GM19468 (cell line): ENCODE measurements around the gene ZNF324.
"Not testable (repeated sequence)": the region's sequence is repeated elsewhere in the genome, so short reads cannot be mapped to it uniquely, and the experiment has no call there.

Source experiments
- ATAC-seq: cut with Tn5 transposase; IDR thresholded peaks from one replicate; pipeline ENCODE4 v1.9.1; 2021; ENCODE audit warnings: mild to moderate bottlenecking, moderate library complexity, moderate number of reproducible peaks; ENCODE audit not compliant: unreplicated experiment; ENCODE audit errors: extremely low read depth

ZNF324 gene

DNA sequence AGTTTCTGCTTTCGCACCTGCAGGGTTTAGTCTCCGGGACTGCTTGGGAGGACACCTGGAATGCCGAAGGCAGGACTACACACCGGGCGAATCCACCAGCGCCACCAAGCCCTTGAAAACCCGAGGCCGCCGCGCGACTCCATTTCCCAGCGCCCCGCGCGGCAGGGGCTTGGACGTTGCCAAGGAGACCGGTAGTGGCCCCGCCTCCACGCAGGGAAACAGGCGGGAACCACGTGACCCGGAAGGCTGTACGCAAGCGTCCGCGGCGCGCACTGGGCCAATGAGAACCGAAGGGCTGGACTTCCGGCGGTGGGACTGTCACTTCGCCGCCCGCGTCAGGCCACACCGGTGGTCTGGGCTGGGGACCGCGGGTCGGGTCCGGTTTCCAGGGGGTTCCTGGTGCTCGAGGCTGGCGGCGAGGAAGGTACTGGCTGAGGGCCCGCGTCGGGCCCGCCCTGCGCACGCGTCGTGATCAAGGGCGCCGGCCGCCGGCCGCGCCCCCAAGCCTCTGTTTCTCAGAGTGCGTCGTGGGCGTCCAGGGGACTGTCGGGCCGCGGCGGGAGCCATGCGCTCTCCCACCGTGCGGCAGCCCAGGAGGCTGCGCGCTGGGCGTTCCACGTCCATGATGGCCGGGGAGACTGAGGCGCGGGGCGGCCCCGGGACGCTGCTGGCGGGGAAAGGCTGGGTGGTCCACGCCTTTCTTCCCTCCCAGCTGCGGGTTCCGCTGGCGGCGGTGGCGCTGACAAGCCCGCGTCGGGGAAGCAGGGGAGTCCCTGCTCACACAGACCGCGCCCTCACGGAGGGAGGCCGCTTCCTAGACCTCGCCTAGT is at the start of gene ZNF324:
Gene ZNF324, plus strand, starts transcription at position 321 of the 830 bp plus-strand sequence. CDS start 2,106 bp downstream, outside the sequence.
- peak; percentile 89 for ATAC-seq

- ATAC-seq = no peak
These were observed 38.3 kb upstream of the ZNF324 start for GRCh38 chr19:58428617-58429016.

- no peak for ATAC-seq
These were observed 37.1 kb upstream of the ZNF324 start for GRCh38 chr19:58429745-58430144.

DNA sequence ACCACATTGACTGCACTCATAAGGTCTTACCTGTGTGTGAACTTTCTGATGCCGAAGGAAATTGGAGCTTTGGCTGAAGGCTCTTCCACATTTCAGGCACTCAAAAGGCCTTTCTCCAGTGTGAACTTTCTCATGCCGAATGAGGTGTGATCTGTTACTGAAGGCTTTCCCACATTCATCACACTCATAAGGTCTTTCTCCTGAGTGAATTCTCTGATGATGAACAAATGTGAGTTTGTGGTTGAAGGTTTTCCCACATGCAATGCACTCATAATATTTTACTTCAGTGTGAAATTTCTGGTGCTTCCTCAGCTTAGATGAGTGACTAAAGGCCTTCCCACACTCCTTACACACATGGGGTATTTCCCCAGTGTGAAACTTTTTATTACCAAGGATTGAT is 32.7 kb upstream of the ZNF324 start:
- ATAC-seq = no peak

DNA sequence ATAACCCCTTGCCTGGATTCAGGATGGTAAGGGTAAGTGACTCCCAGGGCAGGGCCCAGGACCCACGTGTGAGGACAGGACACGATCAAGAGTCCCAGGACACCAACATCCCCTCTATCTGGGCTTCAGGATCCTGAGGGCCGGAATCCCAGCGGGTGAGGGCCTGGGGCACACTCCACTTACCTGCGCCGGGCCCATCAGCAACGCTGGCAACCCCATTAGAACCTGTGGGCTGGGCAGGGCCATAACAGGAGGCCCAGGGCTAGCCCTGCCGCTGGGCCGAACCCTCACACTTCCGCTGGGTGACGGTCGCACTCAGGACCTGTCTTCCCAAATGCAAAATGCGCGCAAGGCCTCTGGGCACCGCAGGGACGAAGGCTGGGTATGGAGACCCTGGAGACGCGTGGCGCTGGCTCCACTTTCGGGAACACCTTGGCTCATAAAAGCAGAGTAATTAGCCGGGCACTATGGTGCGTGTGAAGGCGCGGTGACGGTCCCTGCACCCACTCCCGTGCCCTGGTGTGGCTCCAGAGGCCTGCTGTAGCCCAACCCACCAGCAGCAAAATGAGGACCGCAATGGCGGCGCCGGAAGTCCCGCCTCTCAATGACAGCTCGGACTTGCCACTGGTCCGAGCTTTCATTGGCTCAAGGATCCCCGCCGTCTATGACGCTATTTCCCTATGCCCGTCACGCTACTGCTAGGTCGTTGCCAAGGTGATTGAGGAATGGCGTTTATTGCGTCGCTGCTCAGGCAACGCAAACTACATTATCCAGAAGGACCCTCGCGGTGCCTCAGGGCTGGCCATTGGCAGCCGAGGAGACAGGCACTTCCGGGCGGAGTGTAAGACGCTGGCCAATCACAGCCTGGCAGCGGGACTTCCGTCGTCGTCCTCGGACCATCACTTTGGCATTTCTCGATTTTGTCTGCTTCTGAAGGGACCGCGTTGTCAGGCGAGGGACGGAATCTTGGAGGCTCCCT is 27.0 kb upstream of the ZNF324 start, which contains the start of gene ZNF132:
Gene ZNF132, minus strand, starts transcription at position 578 of the 979 bp plus-strand sequence. Its CDS starts 332 bp downstream, at position 246.
- peak; percentile 96 for ATAC-seq

DNA sequence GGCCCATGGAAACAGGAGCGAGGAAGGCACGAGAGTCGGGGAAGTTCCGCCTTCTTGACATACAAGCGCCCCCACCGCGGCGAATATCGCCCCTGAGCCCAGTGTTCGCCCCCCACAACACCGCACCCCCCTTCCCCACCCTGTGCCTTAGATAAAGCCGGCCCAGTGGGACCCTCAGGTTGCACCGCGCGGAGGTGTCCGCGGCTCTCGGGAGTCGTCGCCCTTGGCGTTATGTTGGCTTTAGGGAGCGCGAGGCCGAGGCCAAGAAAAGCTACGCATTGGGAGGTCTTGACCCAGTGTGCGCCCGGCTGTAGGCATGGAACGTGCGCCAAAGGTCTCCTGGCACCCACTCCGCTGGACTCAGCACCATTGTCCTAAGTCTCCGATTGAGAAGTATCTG is 26.3 kb upstream of the ZNF324 start:
- no peak for ATAC-seq

GRCh38 chr19:58442986-58443385 is 23.9 kb upstream of the ZNF324 start:
- ATAC-seq = not testable (repeated sequence)

- not testable (repeated sequence) for ATAC-seq
These were observed 18.0 kb upstream of the ZNF324 start for GRCh38 chr19:58448860-58449259.

- not testable (repeated sequence) for ATAC-seq
These were observed 16.9 kb upstream of the ZNF324 start for GRCh38 chr19:58449980-58450379.

DNA sequence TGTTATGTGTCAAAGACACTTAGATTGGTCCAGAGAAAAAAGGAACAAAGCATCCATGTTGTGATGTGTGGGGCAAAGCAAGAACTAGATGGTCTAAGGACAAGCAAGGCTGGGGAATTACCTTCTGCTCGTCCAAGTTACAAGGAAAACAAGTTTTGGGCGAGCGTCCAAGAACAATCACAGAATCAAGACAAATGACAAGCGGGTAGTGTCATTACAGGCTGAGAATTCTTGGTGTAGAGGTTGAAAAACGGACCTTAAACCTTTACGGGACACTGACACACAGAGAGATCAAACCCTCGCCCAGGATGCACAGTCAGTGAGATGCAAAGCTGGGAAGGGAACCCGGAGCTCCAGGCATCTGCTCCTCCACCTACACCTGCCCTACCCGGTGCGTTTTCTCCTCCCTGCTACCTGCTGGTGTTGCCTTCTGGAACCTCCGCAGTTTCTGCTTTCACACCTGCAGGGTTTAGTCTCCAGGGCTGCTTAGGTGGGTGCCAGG is 16.0 kb upstream of the ZNF324 start:
- ATAC-seq = no peak

- ATAC-seq = peak; percentile 92
These were observed 15.3 kb upstream of the ZNF324 start, which contains the start of gene ZNF324B for GRCh38 chr19:58451358-58452101. Gene ZNF324B, plus strand, starts transcription at chr19:58451622. Its CDS starts 2,080 bp downstream, at chr19:58453702.

DNA sequence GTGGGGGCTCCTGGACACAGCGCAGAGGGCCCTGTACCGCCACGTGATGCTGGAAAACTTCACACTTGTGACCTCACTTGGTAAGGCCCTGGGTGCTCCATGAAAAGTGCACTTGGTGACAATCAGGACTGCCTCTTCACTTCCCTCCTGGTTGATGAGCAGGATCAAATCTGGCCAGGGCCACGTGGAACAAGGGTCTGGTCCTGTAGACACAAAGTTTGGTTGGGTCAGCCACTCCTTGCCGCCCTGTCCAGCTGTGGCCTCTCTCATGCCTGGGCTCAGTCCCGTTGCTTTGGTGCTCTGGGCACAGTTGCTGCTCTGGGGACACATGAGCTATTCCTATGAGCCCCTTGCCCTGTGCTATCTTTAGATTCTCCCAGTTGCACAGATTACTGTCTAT is 13.1 kb upstream of the ZNF324 start:
- no peak for ATAC-seq

GRCh38 chr19:58455306-58455705 is 11.6 kb upstream of the ZNF324 start:
- ATAC-seq = no peak

GRCh38 chr19:58456111-58456510 is 10.8 kb upstream of the ZNF324 start:
- ATAC-seq = no peak

DNA sequence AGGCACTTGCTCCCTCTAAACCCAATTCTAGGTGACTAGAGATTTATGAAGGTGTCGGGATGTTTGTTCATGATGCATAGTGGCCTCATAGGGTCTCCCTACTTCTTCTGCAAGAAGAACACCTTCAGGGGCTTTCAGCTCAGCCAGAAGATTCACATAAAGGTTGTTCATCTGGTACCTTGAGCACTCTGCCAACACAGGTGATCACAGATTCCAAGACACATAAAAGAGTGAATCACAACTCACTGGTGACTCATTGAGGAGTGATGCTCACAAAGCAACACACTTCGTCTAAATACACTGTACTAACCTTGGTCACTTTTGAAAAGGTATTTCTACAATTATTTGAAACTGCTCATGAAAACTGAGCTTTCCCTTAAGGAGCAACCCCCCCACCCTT is 6.8 kb upstream of the ZNF324 start:
- ATAC-seq = no peak

- ATAC-seq = no peak
These were observed 656 bp upstream of the ZNF324 start for GRCh38 chr19:58466089-58466759.

- ATAC-seq = no peak
These were observed 1.4 kb downstream of the ZNF324 start for GRCh38 chr19:58468216-58468839.

DNA sequence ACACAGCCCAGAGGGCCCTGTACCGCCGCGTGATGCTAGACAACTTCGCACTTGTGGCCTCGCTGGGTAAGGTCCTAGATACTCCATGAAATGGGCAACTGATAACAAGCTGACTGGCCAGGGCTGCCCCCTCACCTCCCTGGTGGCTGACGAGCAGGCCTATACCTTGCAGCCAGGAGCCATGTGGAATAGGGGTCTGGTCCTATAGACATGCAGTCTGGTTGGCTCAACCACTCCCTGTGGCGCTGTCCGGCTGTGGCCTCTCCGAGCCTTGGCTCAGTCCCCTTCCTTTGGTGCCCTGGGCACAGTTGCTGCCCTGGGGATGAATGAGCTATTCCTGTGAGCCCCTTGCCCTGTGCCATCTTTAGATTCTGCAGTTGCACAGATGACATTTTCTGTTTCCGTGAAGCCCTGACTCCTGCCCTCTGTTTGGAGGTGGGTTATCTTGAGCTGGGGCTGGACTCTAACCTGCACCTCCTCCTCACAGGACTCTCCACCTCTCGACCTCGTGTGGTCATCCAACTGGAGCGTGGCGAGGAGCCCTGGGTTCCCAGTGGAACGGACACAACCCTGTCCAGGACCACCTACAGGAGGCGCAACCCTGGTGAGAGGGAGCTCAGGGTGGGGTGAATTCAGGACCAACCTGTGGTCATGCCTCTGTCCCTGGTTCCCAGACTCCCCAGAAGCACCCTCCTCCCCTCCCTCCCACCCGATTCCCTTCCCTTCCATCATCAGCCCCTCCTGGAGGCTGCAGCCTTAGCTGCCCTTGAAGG is 2.5 kb downstream of the ZNF324 start:
- no peak for ATAC-seq
